DND-41 (cell line): Measurements from ENCODE around the gene EFR3B.

ENCODE experiments used
- ATAC-seq: fragments of 200-7000 bp; cut with Tn5 transposase; 3 replicates; pipeline ENCODE4 v1.9.1; 2021; ENCODE audit warnings: low read depth; ENCODE audit not compliant: insufficient read depth
- DNase-seq: peaks from one replicate; pipeline ENCODE4 v3.0.0-alpha.2; 2020
- H2AFZ ChIP-seq: 2 replicates; pipeline ENCODE4 v1.6.0; 2012; ENCODE audit warnings: low read depth, low read length
- H3K27ac ChIP-seq: 2 replicates; pipeline ENCODE4 v1.5.1; 2012; ENCODE audit warnings: low read length, inconsistent platforms
- H3K27me3 ChIP-seq: fragments of 200-600 bp; sonication (generic); 2 replicates; pipeline ENCODE4 v1.6.0; 2012; ENCODE audit warnings: low read length, mild to moderate bottlenecking, inconsistent platforms; ENCODE audit not compliant: insufficient read depth, poor library complexity
- H3K36me3 ChIP-seq: 2 replicates; pipeline ENCODE4 v1.5.1; 2012; ENCODE audit warnings: low read length, inconsistent platforms; ENCODE audit not compliant: insufficient read depth
- H3K4me1 ChIP-seq: 2 replicates; pipeline ENCODE4 v1.5.1; 2012; ENCODE audit warnings: mild to moderate bottlenecking, low read length; ENCODE audit not compliant: insufficient read depth
- H3K4me2 ChIP-seq: 2 replicates; pipeline ENCODE4 v1.6.0; 2012; ENCODE audit warnings: mild to moderate bottlenecking, moderate library complexity, low read length, inconsistent platforms; ENCODE audit not compliant: insufficient read depth
- H3K4me3 ChIP-seq, 2 experiments: fragments of 200-600 bp in 1 of 2; shearing (Covaris generic) in 1 of 2; 2 replicates each; pipeline ENCODE4 v1.5.1; 2012 to 2016; ENCODE audit warnings: inconsistent platforms in 2 of 2, low read length in 2 of 2, mild to moderate bottlenecking in 2 of 2, low read depth in 1 of 2, moderate library complexity in 1 of 2
- H3K79me2 ChIP-seq: 2 replicates; pipeline ENCODE4 v1.6.0; 2012; ENCODE audit warnings: low read length, inconsistent platforms; ENCODE audit not compliant: insufficient read depth
- H3K9ac ChIP-seq: 2 replicates; pipeline ENCODE4 v1.6.0; 2012; ENCODE audit warnings: low read depth, mild to moderate bottlenecking, inconsistent platforms, low read length, moderate library complexity
- H3K9me3 ChIP-seq: 2 replicates; pipeline ENCODE4 v1.5.1; 2012; ENCODE audit warnings: low read length, moderate library complexity, mild to moderate bottlenecking, inconsistent platforms; ENCODE audit not compliant: insufficient read depth, severe bottlenecking
- H4K20me1 ChIP-seq: 2 replicates; pipeline ENCODE4 v1.6.0; 2012; ENCODE audit warnings: low read length; ENCODE audit not compliant: insufficient read depth
- CTCF ChIP-seq: IDR thresholded peaks from 2 replicates; pipeline ENCODE4 v1.5.1; 2012; ENCODE audit warnings: borderline replicate concordance, low read length, moderate library complexity, mild to moderate bottlenecking; ENCODE audit not compliant: poor library complexity, severe bottlenecking; ENCODE audit errors: extremely low read depth
- EZH2 ChIP-seq: IDR thresholded peaks from 3 replicates; pipeline ENCODE4 v1.6.1; 2012; ENCODE audit warnings: borderline replicate concordance, low read depth, mild to moderate bottlenecking, moderate library complexity, low read length, inconsistent platforms; ENCODE audit not compliant: severe bottlenecking

Gene EFR3B

GRCh38 chr2:25176138-25176537, 134.3 kb downstream of the EFR3B start:
- Histone ChIP-seq H3K9ac (no peak overlapping the region), H3K27ac (no peak overlapping the region), H3K4me2 (no peak overlapping the region), H3K79me2 (no peaks in the 10 kb centered on the region), H3K36me3 (no peaks in the 10 kb centered on the region), H3K4me3 (no peak overlapping the region), H4K20me1 (no peaks in the 10 kb centered on the region), H3K27me3 (peaks cover 3% of the 10 kb centered on the region), H3K9me3 (no peaks in the 10 kb centered on the region), H2AFZ (no peak overlapping the region), H3K4me1 (no peaks in the 10 kb centered on the region)
- ATAC-seq (no peak), DNase-seq (no peak)
- TF ChIP-seq CTCF (no peak), EZH2 (no peak)

- no peak overlapping the region for H2AFZ ChIP-seq
- H3K9ac ChIP-seq: no peak overlapping the region
- H3K27ac ChIP-seq: no peak overlapping the region
- no peaks in the 10 kb centered on the region for H3K4me1 ChIP-seq
- TF ChIP-seq CTCF: no peak
- TF ChIP-seq EZH2: no peak
- no peaks in the 10 kb centered on the region for H3K36me3 ChIP-seq
- no peak overlapping the region for H3K4me3 ChIP-seq
- H3K79me2 ChIP-seq: no peaks in the 10 kb centered on the region
- no peaks in the 10 kb centered on the region for H3K9me3 ChIP-seq
- H3K4me2 ChIP-seq: no peak overlapping the region
- no peak for ATAC-seq
- H3K27me3 ChIP-seq: peaks cover 3% of the 10 kb centered on the region
- no peaks in the 10 kb centered on the region for H4K20me1 ChIP-seq
- DNase-seq: no peak
These were observed 134.8 kb downstream of the EFR3B start for GRCh38 chr2:25176541-25177181.

- H3K36me3 ChIP-seq: no peaks in the 10 kb centered on the region
- ATAC-seq (no peak), DNase-seq (no peak)
- H3K27me3 ChIP-seq: peaks cover 3% of the 10 kb centered on the region
- H3K4me3 ChIP-seq: no peak overlapping the region
- H3K4me1 ChIP-seq: no peaks in the 10 kb centered on the region
- TF ChIP-seq EZH2 (no peak), CTCF (no peak)
- H3K9me3 ChIP-seq: no peaks in the 10 kb centered on the region
- no peak overlapping the region for H3K9ac ChIP-seq
- no peaks in the 10 kb centered on the region for H3K79me2 ChIP-seq
- H2AFZ ChIP-seq: no peak overlapping the region
- no peaks in the 10 kb centered on the region for H4K20me1 ChIP-seq
- H3K4me2 ChIP-seq: no peak overlapping the region
- H3K27ac ChIP-seq: no peak overlapping the region
These were observed 135.3 kb downstream of the EFR3B start for GRCh38 chr2:25177211-25177611.
